GM21381 (cell line): ENCODE data around the gene WRAP53.
"Not testable (repeated sequence)": the region's sequence is repeated elsewhere in the genome, so short reads cannot be mapped to it uniquely, and the experiment has no call there.

Source experiments
- ATAC-seq: cut with Tn5 transposase; IDR thresholded peaks from one replicate; pipeline ENCODE4 v1.9.1; 2021; ENCODE audit warnings: mild to moderate bottlenecking, moderate library complexity; ENCODE audit not compliant: unreplicated experiment

The WRAP53 gene

DNA sequence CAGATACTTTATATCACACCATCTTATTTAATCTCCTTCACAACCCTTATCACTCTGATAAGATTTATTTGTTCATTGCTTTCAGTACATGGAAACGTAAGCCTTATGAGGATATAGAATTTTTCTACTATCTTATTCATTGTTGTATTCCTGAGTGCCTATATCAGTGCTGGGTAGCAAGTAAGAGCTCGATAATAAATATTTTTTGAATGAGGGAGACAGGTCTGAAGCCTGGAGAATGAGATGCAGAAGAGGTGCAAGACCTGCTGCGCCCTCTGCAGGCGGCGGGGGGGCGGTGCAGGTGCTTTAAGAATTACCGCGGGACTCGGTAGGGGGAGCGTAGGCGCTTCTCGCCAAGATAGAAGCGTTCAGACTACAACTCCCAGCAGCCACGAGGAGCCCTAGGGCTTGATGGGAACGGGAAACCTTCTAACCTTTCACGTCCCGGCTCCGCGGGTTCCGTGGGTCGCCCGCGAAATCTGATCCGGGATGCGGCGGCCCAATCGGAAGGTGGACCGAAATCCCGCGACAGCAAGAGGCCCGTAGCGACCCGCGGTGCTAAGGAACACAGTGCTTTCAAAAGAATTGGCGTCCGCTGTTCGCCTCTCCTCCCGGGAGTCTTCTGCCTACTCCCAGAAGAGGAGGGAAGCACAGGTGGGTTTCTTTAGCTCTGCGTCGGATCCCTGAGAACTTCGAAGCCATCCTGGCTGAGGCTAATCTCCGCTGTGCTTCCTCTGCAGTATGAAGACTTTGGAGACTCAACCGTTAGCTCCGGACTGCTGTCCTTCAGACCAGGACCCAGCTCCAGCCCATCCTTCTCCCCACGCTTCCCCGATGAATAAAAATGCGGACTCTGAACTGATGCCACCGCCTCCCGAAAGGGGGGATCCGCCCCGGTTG, at the start of gene WRAP53:
TSS of gene WRAP53 (plus strand) at position 570 of the 900 bp plus-strand sequence. CDS start at position 742, 172 bp downstream.
- ATAC-seq, result peak; percentile 67

DNA sequence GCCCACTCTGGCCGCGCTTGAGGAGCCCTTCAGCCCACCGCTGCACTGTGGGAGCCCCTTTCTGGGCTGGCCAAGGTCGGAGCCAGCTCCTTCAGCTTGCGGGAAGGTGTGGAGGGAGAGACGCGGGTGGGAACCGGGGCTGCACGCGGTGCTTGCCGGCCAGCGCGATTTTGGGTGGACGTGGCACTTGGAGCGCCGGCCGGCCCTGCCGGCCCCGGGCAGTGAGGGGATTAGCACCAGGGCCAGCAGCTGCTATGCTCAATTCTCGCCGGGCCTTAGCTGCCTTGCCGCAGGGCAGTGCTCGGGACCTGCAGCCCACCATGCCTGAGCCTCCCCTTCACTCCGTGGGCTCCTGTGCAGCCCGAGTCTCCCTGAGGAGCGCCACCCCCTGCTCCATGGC, 47.5 kb upstream of the WRAP53 start:
- ATAC-seq, result no peak

DNA sequence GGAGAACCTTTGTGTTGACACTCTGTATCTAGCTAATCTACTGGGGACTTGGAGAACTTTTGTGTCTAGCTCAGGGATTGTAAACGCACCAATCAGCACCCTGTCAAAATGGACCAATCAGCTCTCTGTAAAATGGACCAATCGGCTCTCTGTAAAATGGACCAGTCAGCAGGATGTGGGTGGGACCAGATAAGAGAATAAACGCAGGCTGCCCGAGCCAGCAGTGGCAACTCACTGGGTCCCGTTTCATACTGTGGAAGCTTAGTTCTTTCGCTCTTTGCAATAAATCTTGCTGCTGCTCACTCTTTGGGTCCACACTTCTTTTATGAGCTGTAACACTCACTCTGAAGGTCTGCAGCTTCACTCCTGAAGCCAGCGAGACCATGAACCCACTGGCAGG, 46.6 kb upstream of the WRAP53 start:
- not testable (repeated sequence) for ATAC-seq

DNA sequence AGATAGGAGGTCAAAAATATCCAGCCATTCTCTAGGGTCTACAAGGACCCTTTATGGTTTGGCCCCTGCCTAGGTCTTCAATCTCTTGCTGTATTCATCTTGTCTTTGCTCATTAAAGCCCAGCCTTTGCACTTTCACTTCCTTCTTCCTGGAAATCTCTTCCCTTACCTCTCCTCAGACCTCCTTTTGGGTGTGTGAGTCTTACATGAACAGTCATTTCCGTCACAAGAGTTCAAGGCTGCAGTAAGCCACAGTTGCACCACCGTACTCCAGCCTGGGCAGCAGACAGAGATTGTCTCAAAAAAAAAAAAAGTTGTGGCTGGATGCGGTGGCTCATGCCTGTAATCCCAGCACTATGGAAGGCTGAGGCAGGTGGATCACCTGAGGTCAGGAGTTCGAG, 43.5 kb upstream of the WRAP53 start:
- no peak for ATAC-seq

DNA sequence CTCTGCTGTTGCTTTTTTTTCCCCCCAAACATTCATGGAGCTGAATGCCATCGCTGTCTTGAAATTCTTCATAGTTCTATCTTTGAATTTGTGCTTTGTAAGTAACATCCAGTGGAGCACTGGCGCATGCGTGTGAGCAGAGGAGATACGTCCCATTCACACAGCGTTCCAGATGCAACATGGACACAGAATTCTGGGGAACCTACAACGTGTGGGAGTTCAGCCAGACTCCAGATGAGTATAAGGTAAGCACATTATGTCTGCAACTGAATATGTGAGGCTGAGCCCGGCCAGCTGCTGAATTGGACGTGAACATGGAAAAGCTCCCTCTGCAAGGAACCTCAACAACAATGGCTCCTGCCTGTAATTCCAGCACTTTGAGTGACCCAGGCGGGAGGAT, 41.8 kb upstream of the WRAP53 start:
- no peak for ATAC-seq

DNA sequence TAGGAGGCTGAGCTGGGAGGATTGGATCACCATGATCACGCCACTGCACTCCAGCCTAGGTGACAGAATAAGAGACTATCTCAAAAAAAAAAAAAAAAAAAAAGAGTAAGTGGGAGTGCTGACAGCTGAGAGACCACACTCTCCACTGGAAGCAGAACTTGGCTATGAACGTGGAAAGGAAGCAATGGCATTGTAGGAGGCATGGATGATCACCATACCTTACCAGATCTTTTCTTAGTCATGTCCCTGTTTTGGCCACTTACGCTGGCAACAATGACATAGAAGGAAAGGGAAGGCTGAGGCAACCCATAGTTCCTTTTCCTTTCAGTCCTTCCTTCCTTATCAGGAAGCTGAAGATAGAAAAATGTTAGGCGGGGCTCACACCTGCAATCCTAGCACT, 41.3 kb upstream of the WRAP53 start:
- ATAC-seq, result no peak

DNA sequence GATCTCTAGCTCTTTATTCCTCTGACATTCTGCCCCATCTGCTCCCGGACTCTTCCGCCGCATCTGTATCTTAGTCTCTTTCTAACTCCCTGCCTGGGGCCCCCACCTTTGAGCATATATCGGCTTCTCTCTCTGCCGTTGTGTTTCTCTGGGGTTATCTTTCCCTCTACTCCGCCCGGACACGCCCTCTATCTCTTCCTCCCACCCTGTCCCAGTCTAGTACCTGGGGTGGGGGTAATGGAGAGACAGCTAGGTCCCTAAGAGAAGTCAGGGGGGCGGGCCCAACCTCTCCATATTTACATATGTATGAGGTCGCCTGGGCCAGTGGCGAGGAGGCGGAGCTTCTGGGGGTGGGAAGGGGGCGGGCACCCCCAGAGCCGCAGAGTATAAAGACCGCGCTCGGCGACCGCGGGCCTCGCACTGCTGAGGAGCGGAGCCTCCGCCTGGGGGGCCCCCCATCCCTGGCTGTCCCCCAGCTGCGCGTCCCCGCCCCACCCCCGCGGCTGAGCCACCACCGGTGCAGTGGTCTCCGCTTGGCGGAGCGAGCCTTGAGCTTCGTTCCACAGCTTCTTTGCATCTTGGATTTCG, 37.7 kb upstream of the WRAP53 start, which contains the start of gene ATP1B2:
TSS of gene ATP1B2 (plus strand) at position 418 of the 588 bp plus-strand sequence. CDS start 593 bp downstream, outside the sequence.
- ATAC-seq, result no peak

DNA sequence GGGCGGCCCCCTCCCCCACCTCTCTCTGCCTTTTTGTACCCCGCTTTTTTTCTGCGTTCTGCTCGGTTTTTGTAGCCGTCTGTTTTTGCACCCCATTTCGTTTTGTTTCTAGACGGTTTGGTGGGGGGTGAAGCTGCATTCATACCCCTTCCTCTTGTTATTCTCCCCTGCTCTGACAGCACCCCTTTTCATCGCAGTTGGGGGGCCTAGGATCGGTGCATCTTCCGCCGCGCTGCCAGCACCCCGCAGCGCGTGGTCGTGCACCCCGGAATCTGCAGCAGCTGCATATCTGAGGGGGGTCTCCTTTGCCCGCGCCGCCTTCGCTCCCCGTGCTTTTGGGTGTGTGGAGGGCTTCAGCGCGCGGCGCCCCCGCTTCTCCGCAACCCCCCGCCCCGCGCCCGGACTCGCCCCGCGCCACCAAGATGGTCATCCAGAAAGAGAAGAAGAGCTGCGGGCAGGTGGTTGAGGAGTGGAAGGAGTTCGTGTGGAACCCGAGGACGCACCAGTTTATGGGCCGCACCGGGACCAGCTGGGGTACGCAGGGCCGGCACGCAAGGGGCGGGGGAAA, 37.1 kb upstream of the WRAP53 start:
- no peak for ATAC-seq

DNA sequence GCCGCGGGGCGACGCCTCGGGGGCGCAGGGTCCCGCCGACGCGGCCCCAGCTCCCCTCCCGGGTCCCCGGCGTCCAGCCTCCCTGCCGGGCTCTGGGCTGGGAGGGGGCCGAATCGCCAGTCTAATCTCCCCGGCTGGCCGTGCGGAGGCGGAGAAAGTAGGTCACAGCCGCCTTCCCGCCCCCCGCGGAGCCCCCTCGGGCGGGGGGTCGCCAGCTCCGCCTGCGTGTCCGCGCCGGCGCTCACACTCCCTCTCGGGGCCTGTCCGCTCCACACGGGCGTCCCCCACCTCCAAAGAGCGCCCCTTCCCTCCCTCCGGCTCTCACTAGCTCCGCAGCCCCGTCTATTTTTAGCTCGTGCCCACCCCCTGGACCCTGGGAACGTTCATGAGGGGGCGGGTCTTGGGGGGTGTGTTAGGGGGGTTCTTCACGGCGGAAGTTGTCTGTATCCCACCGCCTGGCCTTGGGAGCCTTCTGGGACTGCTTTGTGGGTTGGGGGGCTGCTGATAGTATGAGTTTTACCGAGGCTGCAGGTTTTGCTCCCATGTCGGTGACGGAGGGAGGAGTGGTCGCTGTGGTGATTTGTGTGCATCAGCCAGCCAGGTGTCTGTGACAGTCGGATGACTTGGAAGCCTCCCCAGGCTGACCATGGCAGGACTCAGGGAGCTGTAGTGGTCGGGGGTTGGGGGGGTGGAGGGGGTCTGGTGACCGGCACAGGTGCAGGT, 36.5 kb upstream of the WRAP53 start:
- ATAC-seq, result no peak

DNA sequence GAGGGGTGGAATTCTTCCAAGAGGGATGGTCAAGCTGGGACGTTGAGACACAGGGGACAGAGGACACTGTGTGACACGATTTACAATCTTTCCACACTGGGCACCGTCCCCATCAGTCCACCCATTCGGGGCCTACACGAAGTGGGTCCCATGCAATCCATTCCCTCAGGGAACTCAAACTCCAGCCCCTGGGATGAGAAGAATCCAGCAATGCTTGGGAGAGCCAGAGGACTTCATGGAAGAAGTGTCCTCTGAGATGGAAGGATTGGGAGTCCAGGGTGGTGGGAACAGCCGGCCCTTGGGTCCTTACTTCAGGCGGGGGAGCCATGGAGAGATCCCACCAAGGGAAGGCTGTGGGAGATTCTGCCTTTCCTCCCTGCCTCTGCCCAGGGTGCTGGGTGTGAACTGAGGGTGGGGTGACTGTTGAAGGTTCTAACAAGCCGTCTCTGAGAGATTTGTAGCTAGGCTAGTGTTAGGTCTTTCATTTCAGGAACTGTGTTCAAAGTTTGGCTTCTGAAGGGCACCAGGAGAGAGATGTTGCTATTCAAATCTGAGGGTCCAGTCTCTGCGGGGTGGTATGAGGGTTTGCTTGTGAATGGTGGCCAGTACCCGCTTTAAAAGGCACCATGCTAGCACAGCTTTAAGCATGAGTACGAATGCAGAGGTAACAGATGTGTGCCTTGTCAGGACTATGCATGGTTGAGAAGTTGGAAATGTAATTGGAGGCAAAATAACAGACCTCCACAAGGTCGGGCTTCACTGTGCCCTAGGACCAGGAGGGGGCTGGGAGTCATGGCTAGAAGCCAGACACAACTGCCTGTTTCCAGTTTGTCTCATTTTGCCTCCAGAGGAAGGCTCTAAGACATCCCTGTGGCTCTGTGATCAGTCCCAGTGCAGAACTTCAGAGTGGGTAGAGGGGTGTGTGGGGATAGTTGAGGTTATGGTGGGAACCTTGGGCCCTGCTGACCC, 35.6 kb upstream of the WRAP53 start:
- ATAC-seq, result no peak

DNA sequence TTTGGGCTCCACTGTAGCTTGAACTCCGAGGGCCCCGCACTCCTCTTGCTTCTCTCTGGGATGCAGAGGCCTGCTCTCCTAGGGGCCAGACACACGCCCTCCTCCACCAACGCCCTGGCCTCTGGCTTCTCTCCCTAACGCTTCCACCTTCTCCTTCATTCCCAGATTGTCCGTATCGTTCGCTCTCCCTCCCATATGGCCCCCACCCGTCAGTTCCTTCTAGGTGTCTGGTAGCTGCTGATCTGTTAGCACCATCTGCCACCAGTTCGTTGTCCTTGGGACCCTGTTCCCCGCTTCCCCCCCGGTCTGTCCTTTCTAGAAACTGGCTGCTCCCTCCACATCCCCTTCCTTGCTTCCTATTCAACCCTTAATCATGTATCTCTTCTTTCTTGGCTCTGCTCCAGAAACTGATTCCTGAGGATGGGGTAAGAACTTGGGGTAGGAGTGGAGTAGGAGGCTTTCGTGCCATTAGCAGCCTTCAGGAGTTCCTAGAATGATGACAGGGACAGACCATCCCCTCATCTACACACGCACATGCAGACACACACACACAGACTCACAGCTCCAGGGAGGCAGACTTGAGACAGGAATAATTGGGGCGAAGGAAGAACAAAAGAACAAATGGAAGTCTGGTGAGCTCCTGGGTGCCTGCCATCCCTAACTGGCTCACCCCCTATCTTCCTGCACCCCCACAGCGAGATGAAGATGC, 33.3 kb upstream of the WRAP53 start:
- ATAC-seq, result no peak

DNA sequence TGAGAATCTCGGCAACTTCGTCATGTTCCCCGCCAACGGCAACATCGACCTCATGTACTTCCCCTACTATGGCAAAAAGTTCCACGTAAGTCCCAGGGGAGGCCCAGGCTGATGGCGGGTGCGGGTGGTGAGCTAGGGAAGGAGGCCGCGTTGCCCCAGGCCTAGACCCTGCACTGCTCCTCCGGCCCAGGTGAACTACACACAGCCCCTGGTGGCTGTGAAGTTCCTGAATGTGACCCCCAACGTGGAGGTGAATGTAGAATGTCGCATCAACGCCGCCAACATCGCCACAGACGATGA, 32.8 kb upstream of the WRAP53 start:
- no peak for ATAC-seq

DNA sequence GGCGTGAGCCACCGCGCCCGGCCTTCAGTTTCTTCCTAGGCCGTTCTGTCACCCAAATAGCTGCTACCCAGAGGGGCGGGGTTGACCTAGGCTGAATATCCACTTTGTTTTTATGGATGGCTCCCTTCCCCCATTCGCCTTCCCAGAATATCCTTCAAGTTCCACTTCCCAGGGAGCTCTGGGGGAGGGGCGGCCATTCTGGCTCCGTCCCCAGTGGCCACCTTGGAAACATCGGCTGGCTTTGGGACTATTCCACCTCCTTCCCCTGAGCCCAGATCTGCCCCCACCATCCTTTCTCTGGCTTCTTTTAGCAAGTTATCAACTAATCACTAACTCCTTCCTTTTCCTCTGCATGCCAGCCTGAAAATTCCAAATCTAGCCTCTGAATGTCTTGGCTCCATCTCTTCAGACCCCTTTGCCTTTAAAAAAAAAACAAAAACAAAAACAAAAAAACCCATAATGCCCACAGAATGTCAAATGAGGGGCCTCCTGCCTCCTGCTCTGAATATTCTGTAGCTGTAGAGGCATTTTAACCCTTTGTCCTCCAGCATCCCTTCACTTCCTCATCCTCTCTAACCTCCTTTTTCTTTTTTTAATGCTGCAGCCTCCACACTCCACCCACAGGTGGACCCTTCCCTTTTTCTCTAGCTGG, 31.2 kb upstream of the WRAP53 start:
- no peak for ATAC-seq

DNA sequence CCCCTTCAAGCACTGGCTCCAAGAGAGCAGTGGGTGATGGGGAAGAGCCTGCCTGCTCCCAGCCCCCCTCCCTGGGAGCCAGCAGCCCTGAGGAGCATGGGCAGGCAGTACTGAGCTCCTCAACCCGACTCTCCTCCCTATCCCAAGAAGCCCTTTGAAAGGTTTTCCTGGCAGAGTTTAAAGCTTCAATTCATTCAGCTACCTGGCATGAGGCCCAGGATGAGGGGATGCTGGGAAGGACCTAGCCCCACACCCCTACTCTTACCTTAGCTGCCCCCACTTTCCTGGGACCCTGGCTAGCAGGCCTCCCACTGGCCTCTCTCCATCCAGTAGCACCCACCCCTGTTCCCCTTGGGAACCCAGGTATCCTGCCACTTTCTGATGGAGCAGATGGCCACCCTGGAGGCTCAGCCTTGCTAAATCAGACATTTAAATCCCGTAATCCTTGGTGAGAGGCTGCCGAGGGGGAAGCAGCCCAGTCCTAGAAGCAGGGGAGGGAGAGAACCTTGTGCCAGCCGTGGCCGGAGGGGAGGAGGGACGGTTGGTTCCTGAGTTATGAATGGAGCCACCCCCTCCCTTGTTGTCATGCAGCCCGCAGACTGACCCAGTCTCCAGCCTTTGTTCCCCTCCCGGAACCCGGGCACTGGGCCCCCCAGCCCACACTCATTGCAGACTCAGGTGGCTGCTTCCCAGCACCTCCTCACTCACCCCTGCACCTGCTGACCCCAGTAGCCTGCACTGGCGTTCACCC, 20.4 kb upstream of the WRAP53 start:
- ATAC-seq, result no peak

DNA sequence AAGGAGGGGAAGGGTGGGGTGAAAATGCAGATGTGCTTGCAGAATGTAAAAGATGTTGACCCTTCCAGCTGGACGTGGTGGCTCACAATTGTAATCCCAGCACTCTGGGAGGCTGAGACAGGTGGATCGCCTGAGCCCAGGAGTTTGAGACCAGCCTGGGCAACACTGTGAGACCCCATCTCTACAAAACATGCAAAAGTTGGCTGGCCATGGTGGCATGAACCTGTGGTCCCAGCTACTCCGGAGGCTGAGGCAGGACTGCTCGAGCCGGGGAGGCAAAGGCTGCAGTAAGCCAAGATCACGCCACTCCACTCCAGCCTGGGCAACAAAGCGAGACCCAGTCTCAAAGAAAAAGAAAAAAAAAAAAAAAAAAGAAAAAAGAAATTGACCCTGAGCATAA, 19.8 kb upstream of the WRAP53 start:
- no peak for ATAC-seq

DNA sequence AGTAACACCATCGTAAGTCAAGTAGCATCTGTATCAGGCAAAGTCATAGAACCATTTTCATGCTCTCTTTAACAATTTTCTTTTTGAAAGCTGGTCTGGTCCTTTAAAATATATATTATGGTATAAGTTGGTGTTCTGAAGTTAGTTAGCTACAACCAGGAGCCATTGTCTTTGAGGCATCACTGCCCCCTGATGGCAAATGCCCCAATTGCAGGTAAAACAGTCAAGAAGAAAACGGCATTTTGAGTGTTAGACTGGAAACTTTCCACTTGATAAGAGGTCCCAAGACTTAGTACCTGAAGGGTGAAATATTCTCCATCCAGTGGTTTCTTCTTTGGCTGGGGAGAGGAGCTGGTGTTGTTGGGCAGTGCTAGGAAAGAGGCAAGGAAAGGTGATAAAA, 15.0 kb upstream of the WRAP53 start:
- ATAC-seq, result no peak

DNA sequence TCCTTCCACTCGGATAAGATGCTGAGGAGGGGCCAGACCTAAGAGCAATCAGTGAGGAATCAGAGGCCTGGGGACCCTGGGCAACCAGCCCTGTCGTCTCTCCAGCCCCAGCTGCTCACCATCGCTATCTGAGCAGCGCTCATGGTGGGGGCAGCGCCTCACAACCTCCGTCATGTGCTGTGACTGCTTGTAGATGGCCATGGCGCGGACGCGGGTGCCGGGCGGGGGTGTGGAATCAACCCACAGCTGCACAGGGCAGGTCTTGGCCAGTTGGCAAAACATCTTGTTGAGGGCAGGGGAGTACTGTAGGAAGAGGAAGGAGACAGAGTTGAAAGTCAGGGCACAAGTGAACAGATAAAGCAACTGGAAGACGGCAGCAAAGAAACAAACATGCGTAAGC, 13.3 kb upstream of the WRAP53 start:
- no peak for ATAC-seq

DNA sequence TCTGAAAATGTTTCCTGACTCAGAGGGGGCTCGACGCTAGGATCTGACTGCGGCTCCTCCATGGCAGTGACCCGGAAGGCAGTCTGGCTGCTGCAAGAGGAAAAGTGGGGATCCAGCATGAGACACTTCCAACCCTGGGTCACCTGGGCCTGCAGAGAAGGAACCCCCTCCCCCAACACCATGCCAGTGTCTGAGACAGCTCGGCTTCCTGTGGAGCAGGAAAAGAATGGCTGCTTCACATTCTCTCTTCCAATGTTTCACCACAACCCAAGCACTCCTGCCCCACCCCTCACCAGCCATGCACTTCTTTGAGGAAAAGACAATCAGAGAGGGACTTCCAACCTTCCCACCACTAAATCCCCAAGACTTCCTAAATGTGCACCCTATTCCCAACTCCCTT, 11.7 kb upstream of the WRAP53 start:
- ATAC-seq, result no peak
